Effector memory CD4-positive, alpha-beta T cell (primary cell): ENCODE data around the gene ZCCHC17.
"Not testable (repeated sequence)": the region's sequence is repeated elsewhere in the genome, so short reads cannot be mapped to it uniquely, and the experiment has no call there.

Experiments used
- DNase-seq, 3 donors: peaks; one replicate each; pipeline ENCODE4 v3.0.0-alpha.2; 2020
- H3K27ac ChIP-seq: 2 replicates; pipeline ENCODE4 v1.7.0; 2013; ENCODE audit warnings: mild to moderate bottlenecking, low read length, moderate library complexity; ENCODE audit not compliant: insufficient read depth, poor library complexity, severe bottlenecking
- H3K27me3 ChIP-seq: replicated peaks from 2 replicates; pipeline ENCODE4 v1.7.0; 2013; ENCODE audit warnings: mild to moderate bottlenecking, low read length; ENCODE audit not compliant: insufficient read depth, control insufficient read depth, poor library complexity, severe bottlenecking
- H3K36me3 ChIP-seq: 2 replicates; pipeline ENCODE4 v1.7.0; 2013; ENCODE audit warnings: mild to moderate bottlenecking, low read length, moderate library complexity; ENCODE audit not compliant: control insufficient read depth, insufficient read depth
- H3K4me1 ChIP-seq: 2 replicates; pipeline ENCODE4 v1.7.0; 2013; ENCODE audit warnings: low read length, mild to moderate bottlenecking; ENCODE audit not compliant: control insufficient read depth, insufficient read depth, poor library complexity, severe bottlenecking
- H3K4me3 ChIP-seq: 2 replicates; pipeline ENCODE4 v1.7.0; 2013; ENCODE audit warnings: low read length, low read depth, mild to moderate bottlenecking; ENCODE audit not compliant: insufficient read depth, poor library complexity, severe bottlenecking
- H3K9me3 ChIP-seq: 2 replicates; pipeline ENCODE4 v1.7.0; 2013; ENCODE audit warnings: mild to moderate bottlenecking, low read length, moderate library complexity; ENCODE audit not compliant: control insufficient read depth
- total RNA-seq, 3 donors: gene quantifications; one replicate each; lab custom pipeline; 2026; lab: John Stamatoyannopoulos, UW

The ZCCHC17 gene
- total RNA-seq = 13.0 to 15.1 (median 13.6) reads per million in 3 donors

GRCh38 chr1:31296486-31297276 lies at the start of gene ZCCHC17, which contains the start of gene SNRNP40:
Gene ZCCHC17, plus strand, starts transcription at chr1:31297032. Its CDS starts 13,067 bp downstream, at chr1:31310099.
Gene SNRNP40, minus strand, starts transcription at chr1:31296788. Its CDS starts 37 bp downstream, at chr1:31296751.
- Histone ChIP-seq H3K27me3 (no peaks in the 10 kb centered on the region), H3K27ac (peak within 1 kb of the TSS; percentile 82), H3K4me1 (peaks cover 10% of the 10 kb centered on the region), H3K36me3 (peaks cover 20% of the 10 kb centered on the region), H3K4me3 (peak within 1 kb of the TSS; percentile 75), H3K9me3 (no peaks in the 10 kb centered on the region)
- DNase-seq = peak; percentile 90 to 94 (median 93)

- no peak for DNase-seq
Observed at GRCh38 chr1:31248276-31248675, 48.6 kb upstream of the ZCCHC17 start.

GRCh38 chr1:31249854-31250253 lies 47.0 kb upstream of the ZCCHC17 start:
- Histone ChIP-seq H3K36me3 (no peaks in the 10 kb centered on the region), H3K27ac (no peak overlapping the region)

More at GRCh38 chr1:31248276-31248675, 48.6 kb upstream of the ZCCHC17 start:
- Histone ChIP-seq H3K4me3 (no peak overlapping the region), H3K36me3 (no peaks in the 10 kb centered on the region), H3K9me3 (no peaks in the 10 kb centered on the region), H3K4me1 (no peaks in the 10 kb centered on the region), H3K27ac (no peak overlapping the region), H3K27me3 (no peaks in the 10 kb centered on the region)

GRCh38 chr1:31257213-31257612 lies 39.6 kb upstream of the ZCCHC17 start:
- Histone ChIP-seq H3K9me3 (no peaks in the 10 kb centered on the region), H3K27ac (no peak overlapping the region), H3K4me3 (no peak overlapping the region), H3K27me3 (no peaks in the 10 kb centered on the region), H3K36me3 (peaks cover 29% of the 10 kb centered on the region), H3K4me1 (no peaks in the 10 kb centered on the region)
- DNase-seq = no peak

More at GRCh38 chr1:31249854-31250253, 47.0 kb upstream of the ZCCHC17 start:
- Histone ChIP-seq H3K4me1 (no peaks in the 10 kb centered on the region), H3K9me3 (no peaks in the 10 kb centered on the region), H3K4me3 (no peak overlapping the region), H3K27me3 (no peaks in the 10 kb centered on the region)
- DNase-seq = no peak

- H3K36me3 ChIP-seq = peaks cover 29% of the 10 kb centered on the region
- no peaks in the 10 kb centered on the region for H3K9me3 ChIP-seq
Observed at GRCh38 chr1:31258581-31258980, 38.3 kb upstream of the ZCCHC17 start.

GRCh38 chr1:31259746-31260145 lies 37.1 kb upstream of the ZCCHC17 start:
- H3K4me3 ChIP-seq = no peak overlapping the region
- H3K9me3 ChIP-seq = no peaks in the 10 kb centered on the region
- peaks cover 38% of the 10 kb centered on the region for H3K36me3 ChIP-seq

More at GRCh38 chr1:31258581-31258980, 38.3 kb upstream of the ZCCHC17 start:
- no peak for DNase-seq
- Histone ChIP-seq H3K27me3 (no peaks in the 10 kb centered on the region), H3K4me3 (no peak overlapping the region), H3K27ac (no peak overlapping the region), H3K4me1 (no peaks in the 10 kb centered on the region)

GRCh38 chr1:31261916-31262315 lies 34.9 kb upstream of the ZCCHC17 start:
- peaks cover 49% of the 10 kb centered on the region for H3K36me3 ChIP-seq
- no peaks in the 10 kb centered on the region for H3K27me3 ChIP-seq
- no peak for DNase-seq
- no peak overlapping the region for H3K4me3 ChIP-seq
- H3K27ac ChIP-seq = no peak overlapping the region
- no peaks in the 10 kb centered on the region for H3K9me3 ChIP-seq
- H3K4me1 ChIP-seq = no peaks in the 10 kb centered on the region

More at GRCh38 chr1:31259746-31260145, 37.1 kb upstream of the ZCCHC17 start:
- DNase-seq = no peak
- Histone ChIP-seq H3K27ac (no peak overlapping the region), H3K4me1 (no peaks in the 10 kb centered on the region), H3K27me3 (no peaks in the 10 kb centered on the region)

- DNase-seq, H3K4me1 ChIP-seq, H3K27me3 ChIP-seq, H3K9me3 ChIP-seq, H3K27ac ChIP-seq, H3K4me3 ChIP-seq: not testable (repeated sequence)
- H3K36me3 ChIP-seq = peaks cover 54% of the 10 kb centered on the region
Observed at GRCh38 chr1:31262393-31262792, 34.4 kb upstream of the ZCCHC17 start.

- H3K27me3 ChIP-seq = no peaks in the 10 kb centered on the region
- no peak for DNase-seq
- no peak overlapping the region for H3K27ac ChIP-seq
- no peak overlapping the region for H3K4me3 ChIP-seq
- H3K9me3 ChIP-seq = no peaks in the 10 kb centered on the region
- peaks cover 54% of the 10 kb centered on the region for H3K36me3 ChIP-seq
- no peaks in the 10 kb centered on the region for H3K4me1 ChIP-seq
Observed at GRCh38 chr1:31263408-31263807, 33.4 kb upstream of the ZCCHC17 start.

GRCh38 chr1:31264790-31265386 lies 31.9 kb upstream of the ZCCHC17 start:
- DNase-seq = no peak
- H3K27ac ChIP-seq = no peak overlapping the region
- H3K4me1 ChIP-seq = no peaks in the 10 kb centered on the region
- no peak overlapping the region for H3K4me3 ChIP-seq
- no peaks in the 10 kb centered on the region for H3K27me3 ChIP-seq
- no peaks in the 10 kb centered on the region for H3K9me3 ChIP-seq
- peaks cover 65% of the 10 kb centered on the region for H3K36me3 ChIP-seq
